DOHH2 (cell line): Measurements from ENCODE around the gene ERC2.

ENCODE experiments used
- H3F3A ChIP-seq: fragments of 200-600 bp; sonication (generic), shearing (Covaris generic); 2 replicates; pipeline ENCODE4 v1.6.0; 2016; ENCODE audit warnings: antibody characterized with exemption, mild to moderate bottlenecking; ENCODE audit not compliant: control insufficient read depth, insufficient read depth
- H3K27ac ChIP-seq: fragments of 200-600 bp; sonication (generic); 2 replicates; pipeline ENCODE4 v1.5.1; 2014; ENCODE audit warnings: low read depth, mild to moderate bottlenecking, low read length, moderate library complexity
- H3K27me3 ChIP-seq: fragments of 200-600 bp; sonication (generic); 2 replicates; pipeline ENCODE4 v1.6.1; 2014; ENCODE audit warnings: mild to moderate bottlenecking, low read length, mixed read lengths; ENCODE audit not compliant: control insufficient read depth
- H3K36me3 ChIP-seq: fragments of 200-600 bp; sonication (generic); 2 replicates; pipeline ENCODE4 v1.6.1; 2014; ENCODE audit warnings: mild to moderate bottlenecking, low read length, moderate library complexity, mixed read lengths; ENCODE audit not compliant: control insufficient read depth
- H3K4me1 ChIP-seq: fragments of 200-600 bp; sonication (generic); 2 replicates; pipeline ENCODE4 v1.6.1; 2014; ENCODE audit warnings: mild to moderate bottlenecking, low read length, mixed read lengths; ENCODE audit not compliant: control insufficient read depth
- H3K4me2 ChIP-seq: fragments of 200-600 bp; sonication (generic); 2 replicates; pipeline ENCODE4 v1.6.0; 2014; ENCODE audit warnings: mild to moderate bottlenecking, low read length, moderate library complexity
- H3K4me3 ChIP-seq: fragments of 200-600 bp; sonication (generic); 2 replicates; pipeline ENCODE4 v1.5.1; 2014; ENCODE audit warnings: mild to moderate bottlenecking, low read length, mixed read lengths
- H3K79me2 ChIP-seq: fragments of 200-600 bp; sonication (generic); 2 replicates; pipeline ENCODE4 v1.6.1; 2014; ENCODE audit warnings: mild to moderate bottlenecking, low read length, mixed read lengths; ENCODE audit not compliant: control insufficient read depth
- H3K9me2 ChIP-seq: fragments of 200-600 bp; sonication (generic); replicated peaks from 2 replicates; pipeline ENCODE4 v1.6.1; 2014; ENCODE audit warnings: mild to moderate bottlenecking, low read length, mixed read lengths; ENCODE audit not compliant: control insufficient read depth
- H3K9me3 ChIP-seq: fragments of 200-600 bp; sonication (generic); 2 replicates; pipeline ENCODE4 v1.6.1; 2014; ENCODE audit warnings: antibody characterized with exemption, low read length, mixed read lengths; ENCODE audit not compliant: control insufficient read depth, insufficient read depth
- H4K20me1 ChIP-seq: fragments of 200-600 bp; sonication (generic); 2 replicates; pipeline ENCODE4 v1.6.0; 2014; ENCODE audit warnings: low read depth, mild to moderate bottlenecking, antibody characterized with exemption, low read length, moderate library complexity; ENCODE audit not compliant: control insufficient read depth, insufficient read depth
- EZH2phosphoT487 ChIP-seq: fragments of 200-600 bp; sonication (generic); IDR thresholded peaks from 2 replicates; pipeline ENCODE4 v1.6.1; 2017; ENCODE audit warnings: borderline replicate concordance, mild to moderate bottlenecking, antibody characterized with exemption, low read length, moderate library complexity, mixed read lengths
- TF ChIP-seq, protein P1 (sequence below): fragments of 200-600 bp; sonication (generic); IDR thresholded peaks from one replicate; pipeline ENCODE4 v1.5.1; 2014; ENCODE audit warnings: antibody characterized with exemption, mild to moderate bottlenecking, low read depth, low read length; ENCODE audit not compliant: poor library complexity, severe bottlenecking

Gene ERC2

GRCh38 chr3:55571913-55572312 lies 896.4 kb downstream of the ERC2 start:
- Histone ChIP-seq H3F3A (no peaks in the 10 kb centered on the region), H3K9me2 (no peaks in the 10 kb centered on the region), H3K9me3 (no peaks in the 10 kb centered on the region), H3K36me3 (no peaks in the 10 kb centered on the region), H4K20me1 (no peaks in the 10 kb centered on the region), H3K4me3 (no peak overlapping the region), H3K27me3 (no peaks in the 10 kb centered on the region), H3K4me1 (no peaks in the 10 kb centered on the region), H3K79me2 (no peaks in the 10 kb centered on the region), H3K27ac (no peak overlapping the region), H3K4me2 (no peak overlapping the region)
- TF ChIP-seq, protein P1, sequence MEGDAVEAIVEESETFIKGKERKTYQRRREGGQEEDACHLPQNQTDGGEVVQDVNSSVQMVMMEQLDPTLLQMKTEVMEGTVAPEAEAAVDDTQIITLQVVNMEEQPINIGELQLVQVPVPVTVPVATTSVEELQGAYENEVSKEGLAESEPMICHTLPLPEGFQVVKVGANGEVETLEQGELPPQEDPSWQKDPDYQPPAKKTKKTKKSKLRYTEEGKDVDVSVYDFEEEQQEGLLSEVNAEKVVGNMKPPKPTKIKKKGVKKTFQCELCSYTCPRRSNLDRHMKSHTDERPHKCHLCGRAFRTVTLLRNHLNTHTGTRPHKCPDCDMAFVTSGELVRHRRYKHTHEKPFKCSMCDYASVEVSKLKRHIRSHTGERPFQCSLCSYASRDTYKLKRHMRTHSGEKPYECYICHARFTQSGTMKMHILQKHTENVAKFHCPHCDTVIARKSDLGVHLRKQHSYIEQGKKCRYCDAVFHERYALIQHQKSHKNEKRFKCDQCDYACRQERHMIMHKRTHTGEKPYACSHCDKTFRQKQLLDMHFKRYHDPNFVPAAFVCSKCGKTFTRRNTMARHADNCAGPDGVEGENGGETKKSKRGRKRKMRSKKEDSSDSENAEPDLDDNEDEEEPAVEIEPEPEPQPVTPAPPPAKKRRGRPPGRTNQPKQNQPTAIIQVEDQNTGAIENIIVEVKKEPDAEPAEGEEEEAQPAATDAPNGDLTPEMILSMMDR = no peak
- TF ChIP-seq EZH2phosphoT487 = no peak

- TF ChIP-seq EZH2phosphoT487 = no peak
- TF ChIP-seq, protein P1 = no peak
- no peaks in the 10 kb centered on the region for H3K9me3 ChIP-seq
- no peak overlapping the region for H3K4me2 ChIP-seq
- no peaks in the 10 kb centered on the region for H3K9me2 ChIP-seq
- no peaks in the 10 kb centered on the region for H4K20me1 ChIP-seq
- no peaks in the 10 kb centered on the region for H3K4me1 ChIP-seq
- H3K27me3 ChIP-seq = no peaks in the 10 kb centered on the region
- H3K4me3 ChIP-seq = no peak overlapping the region
- no peaks in the 10 kb centered on the region for H3F3A ChIP-seq
- no peak overlapping the region for H3K27ac ChIP-seq
- no peaks in the 10 kb centered on the region for H3K36me3 ChIP-seq
- H3K79me2 ChIP-seq = no peaks in the 10 kb centered on the region
Observed at GRCh38 chr3:55571216-55571813, 897.0 kb downstream of the ERC2 start.

GRCh38 chr3:55570271-55570711 lies 898.0 kb downstream of the ERC2 start:
- no peaks in the 10 kb centered on the region for H3K4me1 ChIP-seq
- no peak overlapping the region for H3K4me2 ChIP-seq
- H3F3A ChIP-seq = no peaks in the 10 kb centered on the region
- no peaks in the 10 kb centered on the region for H3K9me2 ChIP-seq
- H3K79me2 ChIP-seq = no peaks in the 10 kb centered on the region
- H4K20me1 ChIP-seq = no peaks in the 10 kb centered on the region
- no peaks in the 10 kb centered on the region for H3K36me3 ChIP-seq
- TF ChIP-seq, protein P1 = no peak
- no peak for TF ChIP-seq EZH2phosphoT487
- H3K9me3 ChIP-seq = no peaks in the 10 kb centered on the region
- no peaks in the 10 kb centered on the region for H3K27me3 ChIP-seq
- no peak overlapping the region for H3K4me3 ChIP-seq
- no peak overlapping the region for H3K27ac ChIP-seq
